PC-3 (cell line): ENCODE results near the gene DIAPH2. TPM values are rescaled to one million over a fixed set of nuclear protein-coding genes. Genes with fewer than 3 reads are reported as not detected.

Experiments
- ATAC-seq: fragments of 200-7000 bp; cut with Tn5 transposase; 2 replicates; pipeline ENCODE4 v1.9.1; 2020; ENCODE audit warnings: mild to moderate bottlenecking, moderate library complexity
- BruUV-seq: library from RNA; stranded (reverse); fragments of 400-500 nt; replicated peaks from 2 replicates; lab custom pipeline; 2021; lab: Mats Ljungman, UMichigan
- CTCF ChIA-PET: fragments of 300-600 bp; sonication (Branson Sonifier 250); formaldehyde crosslinking; loops from one replicate; lab custom pipeline; 2022; ENCODE audit warnings: antibody characterized with exemption; lab: Charles Lee
- POLR2A ChIA-PET: fragments of 300-600 bp; sonication (Branson Sonifier 250); formaldehyde crosslinking; loops from one replicate; lab custom pipeline; 2022; ENCODE audit warnings: antibody characterized with exemption; ENCODE audit not compliant: unreplicated experiment; lab: Charles Lee
- DNase-seq: peaks from one replicate; pipeline ENCODE4 v3.0.0-alpha.2; 2015
- H2AFZ ChIP-seq: fragments of 300-600 bp; sonication (generic); 2 replicates; pipeline ENCODE4 v1.6.0; 2016; ENCODE audit warnings: antibody characterized with exemption, low read length
- H3F3A ChIP-seq: fragments of 300-600 bp; sonication (generic); one replicate; pipeline ENCODE4 v1.6.0; 2017; ENCODE audit warnings: antibody characterized with exemption, low read length, control low read depth, mild to moderate bottlenecking; ENCODE audit not compliant: unreplicated experiment
- H3K27ac ChIP-seq: fragments of 300-600 bp; sonication (generic); 2 replicates; pipeline ENCODE4 v1.5.1; 2016; ENCODE audit warnings: mild to moderate bottlenecking, low read length
- H3K27me3 ChIP-seq: fragments of 300-600 bp; sonication (generic); 2 replicates; pipeline ENCODE4 v1.6.1; 2016; ENCODE audit warnings: low read length, mixed read lengths
- H3K36me3 ChIP-seq: fragments of 300-600 bp; sonication (generic); 2 replicates; pipeline ENCODE4 v1.6.1; 2016; ENCODE audit warnings: low read depth, mixed run types, low read length, mixed read lengths
- H3K4me1 ChIP-seq: fragments of 300-600 bp; sonication (generic); 2 replicates; pipeline ENCODE4 v1.5.1; 2016; ENCODE audit warnings: low read length; ENCODE audit not compliant: insufficient read depth
- H3K4me2 ChIP-seq: fragments of 300-600 bp; sonication (generic); 2 replicates; pipeline ENCODE4 v1.6.0; 2016; ENCODE audit warnings: low read length
- H3K4me3 ChIP-seq: fragments of 300-600 bp; sonication (generic); 2 replicates; pipeline ENCODE4 v1.5.1; 2016; ENCODE audit warnings: mild to moderate bottlenecking, low read length, mixed read lengths
- H3K79me2 ChIP-seq: fragments of 300-600 bp; sonication (generic); 2 replicates; pipeline ENCODE4 v1.6.1; 2017; ENCODE audit warnings: low read length, mixed read lengths
- H3K9ac ChIP-seq: fragments of 300-600 bp; sonication (generic); 2 replicates; pipeline ENCODE4 v1.6.0; 2016; ENCODE audit warnings: mild to moderate bottlenecking, low read length
- H3K9me2 ChIP-seq: fragments of 300-600 bp; sonication (generic); replicated peaks from 2 replicates; pipeline ENCODE4 v1.6.1; 2016; ENCODE audit warnings: mixed run types, low read length, mixed read lengths
- H3K9me3 ChIP-seq: fragments of 300-600 bp; sonication (generic); 2 replicates; pipeline ENCODE4 v1.6.1; 2016; ENCODE audit warnings: low read length, mixed read lengths
- H4K20me1 ChIP-seq: fragments of 300-600 bp; sonication (generic); 2 replicates; pipeline ENCODE4 v1.6.1; 2016; ENCODE audit warnings: low read length, mixed read lengths
- CTCF ChIP-seq: fragments of 300-600 bp; sonication (generic); conservative IDR thresholded peaks from 2 replicates; pipeline ENCODE4 v1.5.1; 2017; ENCODE audit warnings: antibody characterized with exemption, low read depth, mild to moderate bottlenecking, low read length
- EZH2 ChIP-seq: fragments of 300-600 bp; sonication (generic); IDR thresholded peaks from one replicate; pipeline ENCODE4 v1.6.1; 2017; ENCODE audit warnings: antibody characterized with exemption, mild to moderate bottlenecking, low read length; ENCODE audit not compliant: unreplicated experiment
- EZH2phosphoT487 ChIP-seq: fragments of 300-600 bp; sonication (generic); IDR thresholded peaks from 2 replicates; pipeline ENCODE4 v1.6.1; 2018; ENCODE audit warnings: mild to moderate bottlenecking, antibody characterized with exemption, low read length, borderline replicate concordance
- intact Hi-C: fragments of 100-400 bp; cut with micrococcal nuclease; formaldehyde crosslinking; loops from 2 replicates; pipeline ENCODE4 v1.9.0; 2023
- total RNA-seq: library from RNA; depleted of rRNA; stranded (reverse); fragments of >200 nt; gene quantifications from 2 replicates; pipeline ENCODE4 v1.2.3, GENCODE V29; 2014

The DIAPH2 gene
- total RNA-seq, 1 experiment from 2014 or later, result 15.1 TPM

- Histone ChIP-seq H3K9ac (no peak overlapping the region), H3K27me3 (no peaks in the 10 kb centered on the region), H3K9me3 (no peaks in the 10 kb centered on the region), H3K9me2 (no peaks in the 10 kb centered on the region), H3K4me2 (no peak overlapping the region), H2AFZ (no peak overlapping the region), H4K20me1 (no peaks in the 10 kb centered on the region), H3K4me3 (no peak overlapping the region), H3K4me1 (no peaks in the 10 kb centered on the region), H3K27ac (no peak overlapping the region), H3F3A (no peaks in the 10 kb centered on the region), H3K36me3 (no peaks in the 10 kb centered on the region), H3K79me2 (no peaks in the 10 kb centered on the region)
- BruUV-seq, result no TSS peak
- POLR2A ChIA-PET, result no interaction called here
- no peak for TF ChIP-seq EZH2phosphoT487
- DNase-seq (peak; percentile 2), ATAC-seq (no peak)
- intact Hi-C loops, result no loop called here
- CTCF ChIA-PET, result no interaction called here
Observed at GRCh38 chrX:97065066-97065465, 380.4 kb downstream of the DIAPH2 start.

GRCh38 chrX:97065973-97066372 is 381.3 kb downstream of the DIAPH2 start:
- BruUV-seq, result no TSS peak
- no peak overlapping the region for H3K4me3 ChIP-seq
- H3K4me1 ChIP-seq, result no peaks in the 10 kb centered on the region
- intact Hi-C loops, result no loop called here
- no peak overlapping the region for H3K9ac ChIP-seq
- no peaks in the 10 kb centered on the region for H3K36me3 ChIP-seq
- H3K79me2 ChIP-seq, result no peaks in the 10 kb centered on the region
- TF ChIP-seq EZH2, result no peak
- no peak for TF ChIP-seq EZH2phosphoT487
- TF ChIP-seq CTCF, result no peak
- peak; percentile 14 for DNase-seq
- no peak overlapping the region for H3K27ac ChIP-seq
- H2AFZ ChIP-seq, result no peak overlapping the region
- no peaks in the 10 kb centered on the region for H3F3A ChIP-seq
- ChIA-PET POLR2A (no interaction called here), CTCF (no interaction called here)
- no peaks in the 10 kb centered on the region for H3K27me3 ChIP-seq
- no peak overlapping the region for H3K4me2 ChIP-seq
- no peaks in the 10 kb centered on the region for H3K9me3 ChIP-seq
- H3K9me2 ChIP-seq, result no peaks in the 10 kb centered on the region
- 0 out of 2 replicates have a peak, but pooled peaks have one; percentile 31 for ATAC-seq
- no peaks in the 10 kb centered on the region for H4K20me1 ChIP-seq

GRCh38 chrX:97066381-97066780 is 381.7 kb downstream of the DIAPH2 start:
- no TSS peak for BruUV-seq
- intact Hi-C loops, result no loop called here
- Histone ChIP-seq H3K9me3 (no peaks in the 10 kb centered on the region), H3K4me1 (no peaks in the 10 kb centered on the region), H3K9me2 (no peaks in the 10 kb centered on the region), H3K9ac (no peak overlapping the region), H3K36me3 (no peaks in the 10 kb centered on the region), H4K20me1 (no peaks in the 10 kb centered on the region), H3K79me2 (no peaks in the 10 kb centered on the region), H3K27me3 (no peaks in the 10 kb centered on the region), H2AFZ (no peak overlapping the region), H3F3A (no peaks in the 10 kb centered on the region), H3K4me3 (no peak overlapping the region), H3K27ac (no peak overlapping the region), H3K4me2 (no peak overlapping the region)
- ChIA-PET CTCF (no interaction called here), POLR2A (no interaction called here)
- ATAC-seq (no peak), DNase-seq (no peak)
- TF ChIP-seq CTCF, result no peak
- TF ChIP-seq EZH2phosphoT487, result no peak
- TF ChIP-seq EZH2, result no peak
